Stimulated activated naive CD8-positive, alpha-beta T cell treated with anti-CD3 and anti-CD28 coated beads, Interleukin-15, Interleukin-2, amounts not matched to agents 100 U/mL and 50 U/mL, for 24 hours (primary cell): ENCODE measurements around the gene TMEM35A.
A peak's percentile ranks its signal among the peaks of the same experiment; 100 is the strongest.
"Not testable (repeated sequence)": the region's sequence is repeated elsewhere in the genome, so short reads cannot be mapped to it uniquely, and the experiment has no call there.

Experiments
- ATAC-seq: fragments of 150-1000 bp; cut with Tn5 transposase; one replicate; pipeline ENCODE4 v1.10.0; 2021
- DNase-seq: peaks from one replicate; pipeline ENCODE4 v3.0.0; 2021

Gene TMEM35A

DNA sequence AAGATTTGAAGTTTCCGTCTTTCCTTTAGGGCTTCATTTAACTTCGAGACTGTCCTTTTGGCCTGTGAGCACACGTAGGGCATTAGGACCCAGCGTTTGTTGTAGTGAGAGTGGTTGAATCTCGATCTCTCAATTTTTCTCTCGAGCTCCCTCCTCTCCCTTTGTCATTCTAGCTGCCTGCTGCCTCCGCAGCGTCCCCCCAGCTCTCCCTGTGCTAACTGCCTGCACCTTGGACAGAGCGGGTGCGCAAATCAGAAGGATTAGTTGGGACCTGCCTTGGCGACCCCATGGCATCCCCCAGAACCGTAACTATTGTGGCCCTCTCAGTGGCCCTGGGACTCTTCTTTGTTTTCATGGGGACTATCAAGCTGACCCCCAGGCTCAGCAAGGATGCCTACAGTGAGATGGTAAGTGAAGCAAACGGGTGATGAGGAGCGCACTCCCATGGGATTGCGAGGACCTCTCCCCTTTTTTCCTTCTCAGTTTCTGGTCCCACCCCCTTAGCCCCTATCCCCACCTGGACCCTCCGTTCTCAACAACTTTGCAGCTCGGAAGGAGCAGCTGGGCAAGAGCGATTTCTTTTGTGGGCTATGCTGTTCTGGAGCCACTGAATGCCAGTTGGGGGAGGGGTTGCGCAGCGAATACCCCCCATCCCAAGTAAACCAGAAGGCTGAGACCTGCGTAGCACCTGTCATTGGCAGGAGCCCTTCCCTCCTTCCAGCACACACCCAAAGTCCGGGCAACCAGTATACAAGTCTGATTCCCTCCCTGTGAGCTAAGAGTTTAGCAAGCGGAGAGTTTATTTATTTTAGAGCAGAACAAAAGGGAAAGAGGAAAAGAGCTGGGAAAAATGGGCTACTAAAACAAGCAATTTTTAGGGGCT is at the start of gene TMEM35A:
Gene TMEM35A, plus strand, starts transcription at position 164 of the 883 bp plus-strand sequence. Its CDS starts 124 bp downstream, at position 288.
- ATAC-seq, result no peak
- DNase-seq, result no peak

DNA sequence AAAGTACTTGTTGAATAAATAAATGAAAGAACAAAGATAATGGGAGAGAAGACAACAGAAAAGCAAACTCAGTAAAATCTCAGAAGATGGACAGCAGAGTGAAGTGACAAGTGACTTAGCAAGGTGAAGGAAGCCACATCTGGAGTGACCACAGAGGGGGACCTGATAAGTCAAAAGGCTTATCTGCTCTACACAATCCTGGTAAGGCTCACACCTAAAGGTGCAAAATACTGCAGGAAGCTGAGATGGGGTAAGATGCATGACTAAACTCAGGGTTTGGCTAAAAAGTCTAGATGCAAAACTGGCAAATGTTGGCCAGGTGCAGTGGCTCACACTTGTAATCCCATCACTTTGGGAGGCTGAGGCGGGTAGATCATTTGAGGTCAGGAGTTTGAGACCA is 49.0 kb upstream of the TMEM35A start:
- ATAC-seq, result no peak
- no peak for DNase-seq

GRCh38 chrX:101037231-101037630 is 41.4 kb upstream of the TMEM35A start:
- ATAC-seq, result no peak

GRCh38 chrX:101040197-101040596 is 38.5 kb upstream of the TMEM35A start:
- ATAC-seq (no peak), DNase-seq (no peak)

More at GRCh38 chrX:101037231-101037630, 41.4 kb upstream of the TMEM35A start:
- DNase-seq, result no peak

DNA sequence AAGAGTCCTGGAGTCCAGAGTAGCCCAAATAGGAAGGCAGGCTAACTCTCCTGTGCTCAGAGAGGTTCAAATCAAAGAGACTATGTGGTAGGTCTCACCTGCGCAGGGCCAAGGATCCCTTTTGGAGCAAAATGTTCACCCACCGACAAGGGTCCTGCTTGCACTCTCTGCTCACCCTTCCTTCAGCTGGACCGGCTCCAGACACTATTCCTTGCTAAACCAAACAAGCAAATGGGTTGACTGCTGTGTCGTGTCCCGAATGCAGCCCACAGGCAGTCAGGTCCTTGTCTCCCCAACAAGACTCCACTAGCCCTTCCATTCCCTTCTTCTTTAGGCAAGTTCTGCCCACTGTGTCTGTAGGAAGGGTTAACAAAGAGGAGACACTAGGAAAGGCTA is 27.5 kb upstream of the TMEM35A start:
- ATAC-seq (no peak), DNase-seq (no peak)

GRCh38 chrX:101051549-101052302 is 27.0 kb upstream of the TMEM35A start, which contains the start of gene TRMT2B:
TRMT2B (minus strand) TSS chrX:101052111; CDS start chrX:101042289, 9,822 bp downstream.
- ATAC-seq (peak; percentile 94), DNase-seq (peak; percentile 78)

- DNase-seq, ATAC-seq: not testable (repeated sequence)
Observed at GRCh38 chrX:101056551-101056950, 22.1 kb upstream of the TMEM35A start.

DNA sequence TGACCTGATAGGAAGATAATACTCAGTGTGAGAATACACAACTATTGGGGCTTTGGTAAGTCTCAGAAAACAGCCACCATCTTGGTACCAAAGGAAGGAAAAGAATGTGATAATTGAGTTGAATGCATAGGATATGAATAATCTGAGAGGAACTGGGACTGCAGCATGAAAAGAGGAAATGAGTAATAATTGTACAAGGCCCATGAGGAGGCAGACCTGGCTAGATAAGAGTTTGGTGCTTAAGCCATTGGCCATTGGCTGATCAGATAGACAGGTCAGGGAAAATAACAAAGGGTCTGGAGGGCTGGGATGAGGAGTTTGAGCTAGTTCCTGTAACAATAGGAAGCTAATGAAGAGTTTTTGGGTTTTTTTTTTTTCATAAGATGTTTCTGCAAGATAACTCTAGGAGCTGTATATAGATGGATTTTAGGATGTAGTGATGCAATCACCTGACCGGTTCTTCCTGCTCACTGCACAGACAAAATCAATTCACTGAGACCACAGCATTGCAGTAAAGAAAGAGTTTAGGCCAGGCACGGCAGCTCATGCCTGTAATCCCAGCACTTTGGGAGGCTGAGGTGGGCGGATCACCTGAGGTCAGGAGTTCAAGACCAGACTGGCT is 21.5 kb upstream of the TMEM35A start:
- ATAC-seq (peak; percentile 49), DNase-seq (no peak)

DNA sequence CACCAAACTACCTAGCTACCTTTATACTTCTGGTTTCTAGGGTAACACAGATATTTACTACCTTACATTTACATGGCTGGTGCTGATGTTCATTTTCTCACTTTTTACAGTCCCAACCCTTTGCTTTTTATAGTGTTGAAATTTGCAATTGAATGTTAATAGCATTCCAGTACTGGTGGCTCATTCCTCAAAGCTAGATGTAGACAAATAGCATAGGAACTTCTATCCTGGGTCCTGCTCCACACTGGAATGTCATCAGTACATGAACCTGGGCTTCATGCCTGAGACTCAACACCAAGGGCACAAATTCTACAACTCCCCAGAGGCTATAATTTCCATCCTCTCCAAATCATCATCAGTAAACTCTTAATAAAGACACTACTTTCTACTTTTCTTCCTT is 16.5 kb upstream of the TMEM35A start:
- no peak for ATAC-seq

GRCh38 chrX:101071582-101071981 is 7.1 kb upstream of the TMEM35A start:
- no peak for ATAC-seq

More for the DNA sequence above, 16.5 kb upstream of the TMEM35A start:
- no peak for DNase-seq

DNA sequence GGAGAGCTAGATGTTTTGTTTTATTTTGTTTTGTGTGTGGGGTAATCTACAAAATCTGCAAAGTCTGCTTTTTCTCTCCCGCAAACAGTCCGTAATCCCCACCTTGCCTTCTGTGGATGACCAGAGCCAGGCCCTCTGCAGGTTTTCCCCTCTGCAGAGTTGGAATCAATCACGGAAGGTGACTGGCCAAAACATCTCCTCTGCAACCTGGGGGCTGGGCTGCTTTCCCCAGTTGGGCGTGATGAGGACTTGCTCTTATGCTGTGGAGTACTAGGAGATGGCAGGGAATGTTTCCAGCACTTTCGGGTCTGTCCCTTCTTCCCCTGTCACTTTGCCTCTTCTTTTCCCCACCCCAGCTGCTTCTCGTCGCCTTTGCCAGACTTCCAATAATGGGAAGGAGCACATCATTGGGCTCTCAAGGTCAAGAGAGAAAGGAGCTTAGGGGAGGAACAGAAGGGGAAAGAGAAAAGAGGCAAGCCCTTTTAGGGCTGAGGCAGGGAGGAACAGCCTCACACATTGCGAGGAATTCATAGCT is 1.1 kb downstream of the TMEM35A start:
- DNase-seq, result no peak
- no peak for ATAC-seq

More at GRCh38 chrX:101071582-101071981, 7.1 kb upstream of the TMEM35A start:
- no peak for DNase-seq

- DNase-seq (no peak), ATAC-seq (no peak)
Observed at GRCh38 chrX:101080326-101081124, 1.8 kb downstream of the TMEM35A start.

DNA sequence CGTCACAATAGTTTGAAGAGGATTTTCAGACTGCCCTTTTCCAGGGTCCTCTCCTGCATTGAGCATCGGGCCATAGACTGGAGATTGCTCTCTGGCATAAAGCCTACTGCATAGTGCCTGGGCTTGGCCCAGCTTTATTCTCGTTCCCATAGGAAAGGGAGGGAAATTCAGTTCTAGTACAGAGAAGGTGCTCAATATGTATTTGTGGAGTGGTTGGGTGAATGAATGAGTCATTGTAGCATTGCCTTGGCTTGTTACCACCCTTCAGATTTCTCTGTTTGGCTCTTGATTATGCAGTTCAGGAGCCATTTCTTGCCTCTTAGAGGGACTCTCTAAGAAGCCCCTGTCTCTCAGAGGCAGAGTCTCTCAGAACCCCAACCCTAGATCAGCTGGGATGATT is 2.6 kb downstream of the TMEM35A start:
- DNase-seq (no peak), ATAC-seq (no peak)

GRCh38 chrX:101091817-101092216 is 13.1 kb downstream of the TMEM35A start:
- ATAC-seq, result no peak

DNA sequence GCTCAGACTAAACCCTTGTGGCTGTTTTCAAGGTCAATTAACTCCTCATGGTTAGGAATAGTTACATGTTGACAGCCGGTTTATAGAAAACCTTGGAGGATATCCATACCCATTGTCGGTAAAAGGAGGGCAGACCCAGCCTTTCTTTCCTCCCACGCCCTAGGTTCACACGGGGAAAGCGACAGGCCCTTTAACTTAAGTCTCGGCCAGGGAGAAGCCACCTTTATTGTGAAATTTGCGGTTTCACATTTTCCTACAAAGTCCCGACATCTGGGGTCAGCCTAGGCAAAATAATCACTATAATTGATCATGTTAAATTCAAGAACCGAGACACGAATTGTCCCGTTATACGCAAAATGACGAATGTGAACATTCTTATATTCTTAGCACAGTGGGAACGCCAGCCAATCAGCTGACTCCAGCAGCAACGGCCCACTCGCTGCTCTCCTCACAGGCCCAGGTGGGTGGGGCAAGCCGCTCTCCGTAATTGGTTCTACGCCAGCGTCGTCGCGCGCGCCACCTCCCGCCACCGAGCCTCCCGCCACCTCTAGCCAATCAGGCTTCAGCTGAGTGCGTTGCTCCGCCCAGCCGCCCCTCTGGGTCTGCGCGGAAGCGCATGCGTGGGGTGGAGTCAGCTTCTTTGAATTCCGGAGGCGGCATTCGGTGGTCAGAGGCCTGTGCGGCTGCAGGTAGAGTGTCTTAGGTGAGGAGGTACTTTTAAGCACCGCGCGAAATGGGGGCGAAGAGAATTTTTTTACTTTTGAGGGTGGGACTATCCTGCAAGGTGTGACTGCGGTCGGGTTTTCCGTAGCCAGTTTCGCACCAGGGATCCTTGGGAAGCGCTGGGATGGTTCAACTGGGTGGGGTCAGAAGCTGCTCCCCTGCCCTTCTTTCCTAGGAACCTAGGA is 19.1 kb downstream of the TMEM35A start, which contains the start of gene CENPI:
Gene CENPI, plus strand, starts transcription at position 659 of the 908 bp plus-strand sequence. CDS start 2,867 bp downstream, outside the sequence.
- ATAC-seq (peak; percentile 100), DNase-seq (peak; percentile 90)

More at GRCh38 chrX:101091817-101092216, 13.1 kb downstream of the TMEM35A start:
- no peak for DNase-seq

GRCh38 chrX:101108284-101108683 is 29.6 kb downstream of the TMEM35A start:
- DNase-seq (no peak), ATAC-seq (no peak)

DNA sequence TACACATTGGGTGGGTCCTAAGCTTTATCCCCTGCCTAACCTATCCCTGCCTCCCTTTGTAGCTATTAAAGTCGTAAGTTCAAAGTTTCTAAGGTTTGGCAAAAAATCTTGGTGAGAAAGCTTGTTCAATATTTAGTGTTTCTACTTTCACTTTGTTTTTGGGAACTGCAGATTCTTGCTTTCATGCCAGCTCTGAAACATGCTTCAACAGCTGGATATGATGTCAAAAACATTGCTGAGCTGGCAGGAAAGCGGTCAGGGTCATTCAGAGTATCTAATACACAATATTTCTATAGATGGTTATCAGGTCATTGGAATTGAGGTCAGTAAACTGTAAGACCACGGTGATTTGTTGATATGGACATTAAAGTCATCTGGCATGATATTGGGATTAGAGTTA is 39.0 kb downstream of the TMEM35A start:
- DNase-seq, result no peak
- no peak for ATAC-seq

DNA sequence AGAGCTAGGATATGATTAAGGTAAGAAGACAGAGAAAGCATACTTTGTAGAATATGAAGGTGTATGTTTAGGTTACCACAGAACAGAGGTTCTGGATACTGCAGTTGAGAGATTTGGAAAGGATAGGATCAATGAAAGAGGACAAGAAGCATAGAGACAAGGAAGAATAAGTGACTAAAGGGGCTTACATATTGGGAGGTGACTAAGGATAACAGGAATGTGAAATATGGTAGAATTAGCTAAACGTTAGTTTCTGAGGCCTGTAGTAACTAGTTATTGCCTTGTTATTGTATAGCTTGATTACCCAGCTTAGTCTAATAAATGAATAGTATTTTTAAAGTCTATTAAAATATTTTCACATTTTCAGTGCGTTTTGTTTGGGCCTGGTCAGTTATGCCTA is 57.6 kb downstream of the TMEM35A start:
- no peak for ATAC-seq
- no peak for DNase-seq
